A673 (cell line): Measurements from ENCODE around the gene ELOVL6.

Source experiments
- EZH2 ChIP-seq: fragments of 200-600 bp; sonication (generic); IDR thresholded peaks from 2 replicates; pipeline ENCODE4 v1.6.1; 2017; ENCODE audit warnings: borderline replicate concordance, low read depth, mild to moderate bottlenecking, mixed read lengths, antibody characterized with exemption, low read length; ENCODE audit not compliant: poor library complexity, severe bottlenecking
- TF ChIP-seq, protein P1 (sequence below): fragments of 300-800, 200-600 bp; sonication (generic); conservative IDR thresholded peaks from 2 replicates; pipeline ENCODE4 v1.5.1; 2017; ENCODE audit warnings: low read depth, mild to moderate bottlenecking, antibody characterized with exemption, low read length, moderate library complexity, mixed read lengths

DNA sequence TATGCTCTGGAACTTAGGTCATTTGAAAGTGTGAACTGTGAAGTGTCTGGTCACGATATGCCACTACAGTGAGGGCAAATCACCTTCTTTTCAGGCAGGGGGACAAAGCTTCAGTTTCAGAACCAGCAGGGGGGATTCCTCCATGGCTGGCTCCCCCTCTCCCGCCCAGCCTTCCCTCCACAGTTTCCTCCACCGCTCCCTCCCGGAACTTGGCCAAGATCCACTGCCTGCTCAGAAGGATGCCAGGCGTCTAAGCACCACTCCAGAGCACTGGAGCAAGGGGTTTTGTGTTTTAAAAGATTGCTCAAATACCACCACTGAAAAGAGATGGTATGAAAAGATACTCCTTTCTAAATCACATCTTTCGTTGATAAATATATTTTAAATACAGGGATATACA lies 126.9 kb downstream of the ELOVL6 start:
- TF ChIP-seq, protein P1, sequence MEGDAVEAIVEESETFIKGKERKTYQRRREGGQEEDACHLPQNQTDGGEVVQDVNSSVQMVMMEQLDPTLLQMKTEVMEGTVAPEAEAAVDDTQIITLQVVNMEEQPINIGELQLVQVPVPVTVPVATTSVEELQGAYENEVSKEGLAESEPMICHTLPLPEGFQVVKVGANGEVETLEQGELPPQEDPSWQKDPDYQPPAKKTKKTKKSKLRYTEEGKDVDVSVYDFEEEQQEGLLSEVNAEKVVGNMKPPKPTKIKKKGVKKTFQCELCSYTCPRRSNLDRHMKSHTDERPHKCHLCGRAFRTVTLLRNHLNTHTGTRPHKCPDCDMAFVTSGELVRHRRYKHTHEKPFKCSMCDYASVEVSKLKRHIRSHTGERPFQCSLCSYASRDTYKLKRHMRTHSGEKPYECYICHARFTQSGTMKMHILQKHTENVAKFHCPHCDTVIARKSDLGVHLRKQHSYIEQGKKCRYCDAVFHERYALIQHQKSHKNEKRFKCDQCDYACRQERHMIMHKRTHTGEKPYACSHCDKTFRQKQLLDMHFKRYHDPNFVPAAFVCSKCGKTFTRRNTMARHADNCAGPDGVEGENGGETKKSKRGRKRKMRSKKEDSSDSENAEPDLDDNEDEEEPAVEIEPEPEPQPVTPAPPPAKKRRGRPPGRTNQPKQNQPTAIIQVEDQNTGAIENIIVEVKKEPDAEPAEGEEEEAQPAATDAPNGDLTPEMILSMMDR: no peak
- TF ChIP-seq EZH2: no peak
